GM21529 (cell line): Measurements from ENCODE around the gene SIVA1.

Experiments used
- ATAC-seq: cut with Tn5 transposase; IDR thresholded peaks from one replicate; pipeline ENCODE4 v1.9.1; 2021; ENCODE audit not compliant: unreplicated experiment

The SIVA1 gene

DNA sequence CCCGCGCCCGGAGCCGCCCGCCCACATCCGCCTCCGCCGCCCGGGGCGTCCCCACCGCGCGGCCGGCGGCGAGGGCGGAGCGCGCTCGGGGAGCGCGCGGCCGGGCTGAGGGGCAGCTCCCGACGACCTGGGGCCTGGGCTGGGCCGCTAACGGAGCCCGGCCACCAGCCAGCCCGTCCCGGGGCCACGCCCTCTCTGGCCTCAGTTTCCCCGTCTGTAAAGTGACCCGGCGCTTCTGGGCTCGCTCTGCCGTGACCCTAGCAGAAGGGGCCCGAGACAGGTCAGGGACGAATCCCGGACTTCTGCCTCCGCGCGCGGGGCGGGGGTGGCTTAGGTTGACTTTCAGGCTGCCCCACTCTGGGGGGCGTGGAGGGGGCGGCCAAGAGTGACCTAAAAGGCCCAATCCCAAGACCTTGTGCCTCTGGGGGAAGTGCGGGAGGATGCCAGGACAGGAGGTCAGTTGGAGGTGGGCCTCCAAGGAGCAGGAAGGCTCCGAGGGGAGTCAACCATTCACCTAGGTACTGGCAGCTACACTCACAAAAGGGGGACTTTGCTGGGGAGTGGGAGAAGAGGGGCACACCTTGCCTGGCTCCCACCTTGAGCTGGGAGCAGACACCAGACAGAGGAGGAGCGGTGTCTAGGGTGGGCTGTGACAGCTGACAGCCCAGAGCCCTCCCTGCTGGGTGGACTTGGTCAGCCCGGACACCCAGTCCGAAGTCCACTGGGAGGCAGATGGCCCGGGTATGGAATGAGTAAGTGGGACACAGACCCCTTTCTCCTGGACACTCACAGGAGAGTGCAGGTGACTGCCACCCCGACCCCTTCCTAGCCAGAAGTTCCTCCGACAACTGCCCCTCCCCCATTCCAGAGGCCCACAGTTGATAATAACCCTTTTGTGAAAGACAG is 43.1 kb downstream of the SIVA1 start:
- no peak for ATAC-seq

DNA sequence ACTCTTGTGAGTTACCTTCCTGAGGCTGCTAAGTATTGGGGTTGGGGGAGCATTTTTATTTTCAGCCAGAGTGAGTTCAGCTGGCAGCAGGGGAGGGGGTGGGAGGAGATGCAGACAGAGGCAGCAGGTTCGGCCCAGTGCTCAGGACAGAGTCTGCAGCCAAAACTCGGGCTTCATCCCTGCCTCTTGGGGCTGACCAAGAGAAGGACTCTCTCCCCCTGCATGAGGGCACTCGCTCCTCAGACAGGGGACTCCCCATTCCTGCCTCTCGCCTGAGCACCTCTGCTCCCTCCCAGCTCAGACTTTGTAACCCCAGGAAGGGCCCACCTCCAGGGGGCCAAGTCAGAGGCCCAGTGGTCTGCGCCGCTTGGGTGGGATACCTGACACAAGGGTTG is 43.7 kb downstream of the SIVA1 start:
- ATAC-seq, result no peak

DNA sequence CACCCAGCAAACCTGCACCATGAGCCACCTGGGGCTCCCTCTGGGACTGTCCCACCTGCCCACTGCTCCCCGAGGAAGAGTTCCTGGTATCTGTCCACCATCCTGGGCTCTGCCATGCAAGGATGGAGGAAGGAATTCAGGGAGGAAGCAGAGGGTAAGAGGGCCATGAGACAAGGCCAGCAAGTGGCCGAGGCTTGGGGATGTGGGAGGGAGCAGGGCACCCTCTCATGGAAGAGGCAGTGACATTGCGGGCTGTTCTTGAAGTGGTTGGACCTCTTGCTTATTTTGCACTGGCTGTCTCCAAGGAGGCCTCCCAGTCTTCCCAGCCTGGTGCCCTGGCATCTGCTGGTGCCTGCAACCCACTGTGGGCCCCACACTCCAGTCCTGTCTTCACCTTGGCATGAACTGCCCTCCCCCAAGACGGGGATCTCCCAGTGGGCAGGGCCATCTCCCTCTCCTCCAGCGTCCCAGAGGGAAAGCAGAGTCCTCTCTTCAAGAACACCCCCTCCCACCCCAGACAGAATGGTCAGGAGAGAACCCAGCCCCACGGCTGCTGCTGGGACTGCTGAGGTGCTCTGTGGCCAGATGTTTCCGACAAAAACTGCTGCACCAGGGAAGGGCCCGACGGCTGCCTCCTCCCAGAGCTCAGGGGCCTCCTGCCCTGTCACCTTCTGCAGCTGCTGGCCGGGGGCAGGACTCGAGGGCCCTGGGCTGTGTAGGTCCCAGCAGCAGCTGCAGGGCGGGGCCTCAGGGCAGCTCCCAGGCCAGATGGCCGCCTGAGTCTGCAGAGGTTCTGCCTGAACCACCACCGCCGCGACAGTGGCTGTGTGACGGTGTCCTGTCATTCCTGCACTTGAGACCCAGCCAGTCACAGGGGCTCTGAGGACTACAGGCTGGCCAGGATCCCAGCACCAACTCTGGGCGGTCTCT is 44.4 kb downstream of the SIVA1 start:
- ATAC-seq, result no peak

DNA sequence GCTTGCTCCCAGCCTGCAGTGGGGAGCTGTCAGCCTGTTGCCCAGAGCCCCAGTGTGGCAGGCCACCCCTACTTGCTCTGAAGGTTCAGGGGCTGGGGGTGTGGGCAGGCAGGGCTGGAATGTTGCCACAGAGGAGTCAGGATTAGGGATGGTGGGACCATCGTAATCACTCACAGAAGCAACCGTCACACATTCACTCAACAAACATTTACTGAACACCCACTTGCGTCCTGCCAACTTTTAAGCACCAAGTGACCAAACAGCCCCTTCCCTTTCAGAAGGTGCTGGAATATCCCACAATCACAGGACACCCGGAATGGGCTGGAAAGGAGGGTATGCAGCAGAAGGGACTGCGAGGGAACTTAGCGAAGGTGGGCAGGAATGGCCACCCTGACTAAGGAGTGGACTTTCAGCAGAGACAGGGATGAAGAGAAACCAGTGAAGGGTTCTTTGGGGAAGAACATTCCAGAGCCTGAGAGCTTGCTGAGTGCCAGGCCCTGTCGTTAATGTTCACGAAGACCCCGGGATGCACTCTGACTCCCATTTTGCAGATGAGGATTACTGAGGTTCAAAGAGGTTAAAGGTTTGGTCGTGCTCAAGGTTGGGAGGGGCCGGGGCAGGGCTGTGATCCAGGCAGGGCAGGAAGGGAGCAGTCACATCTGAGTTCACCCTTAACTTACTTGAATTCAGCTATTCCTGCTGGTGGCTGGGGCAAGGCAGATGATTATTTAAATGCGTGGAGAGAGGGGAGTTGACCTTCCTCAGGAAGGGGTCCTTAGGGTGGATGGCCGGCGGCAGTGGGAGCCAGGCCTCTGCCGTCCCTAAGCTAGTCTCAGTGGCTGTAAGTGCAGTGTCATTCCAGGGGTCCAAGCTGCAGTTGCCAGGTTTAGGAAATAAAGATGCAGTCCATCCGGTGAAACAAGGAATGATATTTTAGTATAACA is 45.6 kb downstream of the SIVA1 start:
- ATAC-seq, result no peak

DNA sequence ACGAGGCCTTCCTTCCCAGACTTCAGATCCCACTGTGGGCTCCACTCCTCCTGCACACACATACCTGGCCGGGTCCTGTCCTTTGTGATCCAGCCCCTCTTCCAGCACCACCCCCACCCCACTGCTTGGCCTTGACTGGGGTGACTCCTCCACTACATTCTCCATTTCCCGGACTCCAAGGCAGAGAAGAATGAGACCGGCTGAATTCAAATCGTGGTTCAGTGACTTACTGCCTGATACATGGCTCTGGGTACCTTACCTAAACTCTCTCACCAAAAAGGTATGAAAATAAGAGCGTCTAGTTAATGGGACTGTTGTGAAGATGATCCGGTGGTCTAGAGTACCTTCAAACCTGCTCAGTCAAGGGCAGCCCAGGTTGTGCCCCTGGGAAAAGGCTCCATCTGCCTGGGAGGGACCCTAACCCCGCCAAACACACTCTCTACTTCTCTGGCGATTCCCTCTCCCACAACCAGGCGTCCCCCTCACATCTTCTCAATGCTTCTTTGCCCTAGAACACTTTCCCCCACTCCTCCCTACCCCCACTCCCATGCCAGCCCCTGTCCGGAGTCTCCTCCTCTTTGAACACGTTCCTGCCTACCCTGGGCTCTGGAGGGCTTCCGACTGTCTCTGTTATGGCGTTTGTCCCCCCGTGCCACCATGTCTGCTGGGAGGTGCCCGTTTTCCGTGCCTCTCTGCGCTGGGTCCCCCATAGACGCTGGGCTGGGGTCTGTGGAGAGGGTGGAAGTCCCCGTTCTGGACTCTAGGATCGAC is 46.5 kb downstream of the SIVA1 start:
- ATAC-seq, result no peak

DNA sequence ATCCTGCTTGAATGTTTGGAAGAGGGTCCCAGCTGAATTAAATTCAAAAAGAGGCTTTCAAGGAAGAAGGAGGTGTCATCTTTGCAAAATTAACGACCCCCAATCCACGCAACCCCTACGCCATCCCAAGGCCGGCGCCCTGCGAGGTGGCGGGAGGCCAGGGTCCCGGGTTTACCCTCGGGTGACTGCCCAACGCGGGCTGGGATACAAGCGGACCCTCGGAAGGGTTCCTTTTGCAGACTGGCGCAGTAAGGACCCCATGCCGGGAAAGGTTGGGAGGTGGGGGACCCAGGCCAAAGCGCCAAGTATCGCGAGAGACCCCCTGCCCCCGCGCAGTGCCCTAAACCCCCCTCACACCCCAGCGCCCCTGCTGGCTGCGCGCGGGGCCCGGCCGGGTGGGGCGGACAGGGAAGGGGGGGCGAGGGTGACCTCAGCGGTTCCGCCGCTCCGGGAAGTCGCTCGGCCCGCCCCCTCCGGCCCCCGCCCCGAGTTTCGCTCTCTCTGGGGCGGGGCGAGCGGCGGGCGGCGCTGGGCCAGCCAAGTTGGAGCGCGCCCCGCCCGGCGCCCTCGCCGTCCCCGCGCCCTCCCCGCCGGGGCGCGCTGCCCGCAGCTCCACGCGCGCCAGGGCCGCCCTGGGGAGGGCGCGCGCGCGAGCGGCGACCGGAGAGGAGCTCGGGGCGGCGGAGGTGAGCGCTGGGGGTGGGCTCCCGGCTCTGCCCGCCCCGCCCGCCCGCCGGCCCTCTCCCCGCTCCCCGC is 47.2 kb downstream of the SIVA1 start:
- peak; percentile 47 for ATAC-seq

DNA sequence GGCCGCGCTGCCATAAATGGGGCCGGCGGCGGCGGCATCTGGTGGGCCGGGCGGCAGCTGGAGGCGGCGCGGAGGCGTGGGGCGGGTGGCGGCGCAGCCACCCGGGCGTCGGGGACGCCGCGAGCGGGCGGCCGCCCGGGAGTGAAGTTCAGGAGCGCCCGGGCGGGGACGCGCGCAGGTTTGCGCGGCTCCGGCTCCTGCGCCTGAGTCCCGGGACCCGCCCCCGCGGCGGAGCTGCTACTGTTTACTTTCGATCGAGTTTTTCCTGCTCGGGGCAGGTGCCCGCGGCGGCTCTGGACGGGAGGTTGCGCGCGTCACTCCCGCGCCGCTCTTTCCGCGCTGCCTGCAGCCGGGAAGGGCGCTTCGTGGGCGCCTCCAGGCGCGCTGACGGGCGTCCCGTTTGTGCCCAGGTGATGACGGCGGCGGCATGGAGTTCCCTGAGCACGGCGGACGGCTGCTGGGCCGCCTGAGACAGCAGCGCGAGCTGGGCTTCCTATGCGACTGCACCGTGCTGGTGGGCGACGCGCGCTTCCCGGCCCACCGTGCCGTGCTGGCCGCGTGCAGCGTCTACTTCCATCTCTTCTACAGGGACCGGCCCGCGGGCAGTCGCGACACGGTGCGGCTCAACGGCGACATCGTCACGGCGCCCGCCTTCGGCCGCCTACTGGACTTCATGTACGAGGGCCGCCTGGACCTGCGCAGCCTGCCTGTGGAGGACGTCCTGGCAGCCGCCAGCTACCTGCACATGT is 48.0 kb downstream of the SIVA1 start, which contains the start of gene ZBTB42:
ZBTB42 (plus strand) TSS at position 331 of the 749 bp plus-strand sequence; CDS start at position 428, 97 bp downstream.
- peak; percentile 40 for ATAC-seq

DNA sequence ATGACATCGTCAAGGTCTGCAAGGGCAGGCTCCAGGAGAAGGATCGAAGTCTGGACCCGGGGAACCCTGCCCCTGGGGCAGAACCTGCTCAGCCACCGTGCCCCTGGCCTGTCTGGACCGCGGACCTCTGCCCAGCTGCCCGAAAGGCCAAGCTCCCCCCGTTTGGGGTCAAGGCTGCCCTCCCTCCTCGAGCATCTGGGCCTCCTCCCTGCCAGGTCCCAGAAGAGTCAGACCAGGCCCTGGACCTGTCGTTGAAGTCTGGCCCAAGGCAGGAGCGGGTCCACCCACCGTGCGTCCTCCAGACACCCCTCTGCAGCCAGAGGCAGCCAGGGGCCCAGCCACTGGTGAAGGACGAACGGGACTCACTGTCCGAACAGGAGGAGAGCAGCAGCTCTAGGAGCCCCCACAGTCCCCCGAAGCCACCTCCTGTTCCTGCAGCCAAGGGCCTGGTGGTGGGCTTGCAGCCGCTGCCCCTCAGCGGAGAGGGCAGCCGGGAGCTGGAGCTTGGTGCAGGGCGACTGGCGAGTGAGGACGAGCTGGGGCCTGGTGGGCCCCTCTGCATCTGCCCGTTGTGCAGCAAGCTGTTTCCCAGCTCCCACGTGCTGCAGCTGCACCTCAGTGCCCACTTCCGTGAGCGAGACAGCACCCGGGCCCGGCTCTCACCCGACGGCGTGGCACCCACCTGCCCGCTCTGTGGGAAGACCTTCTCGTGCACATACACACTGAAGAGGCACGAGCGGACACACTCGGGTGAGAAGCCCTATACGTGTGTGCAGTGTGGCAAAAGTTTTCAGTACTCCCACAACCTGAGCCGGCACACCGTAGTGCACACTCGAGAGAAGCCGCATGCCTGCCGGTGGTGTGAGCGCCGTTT is 48.8 kb downstream of the SIVA1 start:
- no peak for ATAC-seq

DNA sequence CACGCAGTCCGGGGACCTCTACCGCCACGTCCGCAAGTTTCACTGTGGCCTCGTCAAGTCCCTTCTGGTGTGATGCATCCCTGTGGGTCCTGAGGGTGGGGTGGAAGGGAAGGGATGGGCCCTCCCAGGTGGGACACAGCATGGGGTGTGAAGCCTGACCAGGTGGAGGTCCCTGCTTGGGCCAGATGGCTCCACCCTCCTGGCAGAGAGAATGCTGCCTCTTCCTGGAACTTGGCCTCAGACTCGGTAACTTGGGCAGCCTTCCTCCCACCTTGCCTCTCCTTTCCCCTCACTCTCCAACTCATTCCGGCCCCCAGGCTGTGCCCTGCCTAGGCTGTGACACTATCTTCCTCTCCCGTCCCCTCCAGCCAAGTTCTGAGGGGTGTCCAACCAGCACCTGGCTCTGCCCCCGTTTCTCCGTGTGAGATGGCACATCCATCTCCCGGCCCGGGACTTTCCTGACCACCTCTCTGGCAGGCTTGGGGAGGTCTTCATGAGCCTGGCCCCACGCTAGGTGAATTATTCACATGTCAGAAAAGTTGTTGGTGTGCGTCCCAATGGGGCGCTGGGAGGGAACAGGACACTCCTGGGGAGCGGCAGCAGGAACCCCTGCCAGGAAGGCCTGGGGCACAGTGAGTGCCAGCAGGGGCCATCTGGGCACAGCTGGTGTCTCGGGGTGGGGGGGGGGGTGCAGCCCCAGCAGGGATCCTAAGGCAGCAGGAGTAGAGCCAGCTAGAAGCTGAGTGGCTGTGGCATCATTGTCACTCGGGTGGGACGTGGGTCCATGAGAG is 49.6 kb downstream of the SIVA1 start:
- ATAC-seq, result no peak

DNA sequence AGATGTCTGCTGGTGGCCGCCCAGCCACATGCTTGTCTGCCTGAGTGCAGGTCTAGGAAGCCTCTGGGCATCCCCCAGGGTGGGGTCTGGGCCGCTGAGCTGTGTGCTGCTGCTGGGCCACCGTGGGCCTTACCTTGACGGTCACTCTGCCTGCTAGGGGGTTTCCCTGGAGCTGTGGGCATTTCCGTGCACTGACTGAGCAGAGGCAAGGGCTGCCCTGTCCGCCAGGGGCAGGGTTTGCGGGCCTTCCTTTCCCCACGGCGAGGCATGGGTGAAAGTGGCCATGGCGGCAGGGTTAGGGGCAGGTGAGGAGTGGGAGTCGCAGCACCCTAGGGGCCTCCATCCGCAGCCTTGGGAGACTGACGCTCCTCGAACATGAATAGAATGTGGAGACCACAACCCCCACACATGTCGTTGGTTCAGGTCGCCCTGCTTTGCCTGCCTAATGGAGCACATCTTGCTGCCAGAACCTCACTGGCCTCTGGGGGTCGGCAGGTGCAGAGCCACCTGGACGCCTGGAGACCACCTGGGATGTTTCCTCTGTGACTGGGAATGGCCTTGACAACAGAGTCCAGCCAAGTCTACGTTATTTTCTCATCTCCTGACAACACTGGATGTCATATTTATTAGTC is 50.4 kb downstream of the SIVA1 start:
- no peak for ATAC-seq

DNA sequence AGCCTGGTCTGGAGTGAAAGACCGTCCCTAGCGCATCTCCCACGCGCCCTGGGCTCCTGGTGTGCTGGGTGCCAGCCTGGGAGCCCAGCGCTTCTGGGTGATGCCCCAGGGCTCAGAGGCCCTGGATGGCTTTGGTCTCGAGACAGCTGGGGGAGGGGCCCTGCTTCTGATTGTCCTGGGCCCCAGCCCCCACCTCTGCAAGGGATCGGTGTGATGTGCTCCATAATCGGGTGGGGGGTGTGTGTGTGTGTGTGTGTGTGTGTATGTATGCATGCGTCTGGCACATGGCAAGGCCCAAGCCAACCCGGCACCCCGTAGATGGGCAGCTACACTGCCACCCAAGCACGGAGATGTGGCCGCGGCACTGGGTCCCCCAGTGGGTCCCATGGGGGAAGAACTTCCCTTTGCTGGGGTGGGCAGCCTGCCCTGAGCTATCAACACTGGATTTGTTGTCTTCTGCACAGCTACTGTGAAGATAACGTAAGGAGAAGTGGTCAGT is 51.0 kb downstream of the SIVA1 start:
- no peak for ATAC-seq

DNA sequence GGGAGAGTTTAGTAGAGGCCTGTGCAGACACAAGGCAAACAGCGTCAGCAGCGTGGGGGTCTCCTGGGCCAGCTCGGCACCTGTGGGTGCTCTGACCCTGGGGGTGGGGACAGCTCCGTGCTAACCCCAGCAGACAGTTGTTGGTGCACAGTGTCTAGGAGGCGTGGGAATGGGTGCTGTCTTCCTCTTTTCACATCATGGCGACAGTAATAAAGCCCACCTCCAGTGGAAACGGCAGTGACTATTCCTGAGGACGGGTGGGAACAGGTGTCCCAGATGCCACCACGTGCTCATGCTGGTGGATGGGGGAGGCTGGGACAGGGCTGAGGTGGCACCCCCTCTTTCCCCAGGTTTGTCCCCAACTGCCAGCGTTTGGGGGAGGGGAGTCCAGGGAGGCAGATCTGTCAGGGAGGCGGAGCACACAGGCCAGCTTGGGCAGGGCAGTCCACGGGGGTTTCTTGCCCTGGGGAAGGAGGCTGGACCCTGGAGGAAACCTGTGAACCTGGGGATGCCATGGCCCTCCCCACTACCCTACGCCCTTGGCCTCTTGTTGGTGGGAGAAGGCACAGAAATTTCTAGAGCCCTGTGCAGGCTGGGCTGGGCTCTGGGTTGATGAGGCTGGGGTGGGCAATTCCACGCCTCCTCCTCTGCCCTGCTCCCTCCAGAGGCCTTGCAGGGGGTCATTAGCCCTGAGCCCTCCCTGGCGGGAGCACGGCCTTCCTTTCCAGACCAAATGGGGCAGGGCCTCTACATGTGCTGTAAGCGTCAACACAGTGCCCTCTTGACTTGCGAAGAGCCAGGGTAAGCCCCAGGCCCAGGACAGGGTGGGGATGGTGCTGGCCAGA is 51.8 kb downstream of the SIVA1 start:
- ATAC-seq, result no peak

DNA sequence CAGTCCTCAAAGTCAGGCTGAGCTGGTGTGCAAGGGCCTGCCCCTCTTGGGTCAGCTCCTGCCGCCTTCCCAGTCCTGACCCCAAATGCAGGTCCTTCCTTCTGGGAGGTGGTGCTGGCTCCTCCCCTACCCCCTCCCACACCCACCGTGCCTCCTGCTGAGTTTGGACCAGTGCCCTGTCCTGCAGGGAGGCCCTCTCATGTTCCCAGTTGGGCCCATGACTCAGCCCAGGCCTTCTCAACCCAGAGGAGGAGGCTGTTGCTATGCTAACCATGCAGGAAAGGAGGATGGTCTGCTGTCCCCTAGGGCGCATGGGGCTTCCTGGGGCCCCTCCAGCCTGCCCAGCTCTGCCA is 52.4 kb downstream of the SIVA1 start:
- ATAC-seq, result no peak

DNA sequence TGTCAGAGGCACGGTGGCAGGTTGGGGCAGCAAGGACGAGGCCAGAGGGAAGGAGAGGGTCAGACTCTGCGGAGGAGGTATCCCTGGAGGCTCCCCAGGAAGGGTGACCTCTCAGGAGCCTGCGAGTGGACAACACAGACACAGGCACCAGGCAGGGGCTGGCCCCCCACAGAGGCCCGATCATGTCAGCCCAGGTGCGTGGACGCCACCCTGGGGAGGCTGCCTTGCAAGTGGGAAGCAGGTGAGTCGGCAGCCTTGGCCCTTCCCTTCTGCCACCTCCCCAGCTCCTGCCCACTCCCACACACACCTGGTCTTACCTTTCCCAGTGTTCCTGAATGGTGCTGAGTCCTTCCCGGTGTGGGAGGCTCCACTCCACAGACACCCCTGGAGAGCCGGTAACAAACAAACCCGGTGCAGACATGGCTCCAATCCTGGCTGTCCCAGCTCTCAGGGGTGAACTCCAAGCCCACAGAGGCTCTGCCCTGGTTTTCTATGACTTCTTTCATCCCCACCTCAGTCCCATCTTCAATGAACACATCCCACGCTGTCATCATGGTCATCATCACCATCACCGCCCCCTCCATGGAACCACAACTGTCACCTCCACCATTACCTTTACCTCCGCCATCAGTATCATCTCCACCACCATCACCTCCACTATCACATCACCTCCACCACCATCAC is 53.1 kb downstream of the SIVA1 start:
- no peak for ATAC-seq
